Karpas-422 (cell line): Measurements from ENCODE around the gene WWOX. TPM values are rescaled to one million over a fixed set of nuclear protein-coding genes. Genes with fewer than 3 reads are reported as not detected.
"Not testable (repeated sequence)": the region's sequence is repeated elsewhere in the genome, so short reads cannot be mapped to it uniquely, and the experiment has no call there.

Source experiments
- DNase-seq: peaks from one replicate; pipeline ENCODE4 v3.0.0-alpha.2; 2015
- H2AFZ ChIP-seq: fragments of 200-600 bp; sonication (generic); 2 replicates; pipeline ENCODE4 v1.6.1; 2014; ENCODE audit warnings: antibody characterized with exemption, low read length, mixed read lengths
- H3K27ac ChIP-seq: fragments of 200-600 bp; sonication (generic); 2 replicates; pipeline ENCODE4 v1.5.1; 2014; ENCODE audit warnings: mild to moderate bottlenecking, low read length, moderate library complexity
- H3K27me3 ChIP-seq: fragments of 200-600 bp; sonication (generic); 2 replicates; pipeline ENCODE4 v1.6.1; 2014; ENCODE audit warnings: low read length, mixed read lengths
- H3K36me3 ChIP-seq: fragments of 200-600 bp; sonication (generic); 2 replicates; pipeline ENCODE4 v1.6.1; 2014; ENCODE audit warnings: low read length, mixed read lengths; ENCODE audit not compliant: insufficient read depth
- H3K4me1 ChIP-seq: fragments of 200-600 bp; sonication (generic); 2 replicates; pipeline ENCODE4 v1.6.1; 2014; ENCODE audit warnings: mild to moderate bottlenecking, low read length, mixed read lengths
- H3K4me2 ChIP-seq: fragments of 200-600 bp; sonication (generic); 2 replicates; pipeline ENCODE4 v1.6.1; 2014; ENCODE audit warnings: low read length, low read depth, mild to moderate bottlenecking; ENCODE audit not compliant: poor library complexity, severe bottlenecking
- H3K4me3 ChIP-seq: fragments of 200-600 bp; sonication (generic); 2 replicates; pipeline ENCODE4 v1.5.1; 2014; ENCODE audit warnings: mild to moderate bottlenecking, antibody characterized with exemption, low read length, mixed read lengths
- H3K79me2 ChIP-seq: fragments of 200-600 bp; sonication (generic); 2 replicates; pipeline ENCODE4 v1.6.1; 2014; ENCODE audit warnings: mild to moderate bottlenecking, low read length, mixed read lengths
- H3K9ac ChIP-seq: fragments of 200-600 bp; sonication (generic); 2 replicates; pipeline ENCODE4 v1.6.0; 2014; ENCODE audit warnings: low read length
- H3K9me2 ChIP-seq: fragments of 200-600 bp; sonication (generic), shearing (Covaris generic); replicated peaks from 2 replicates; pipeline ENCODE4 v1.6.0; 2014; ENCODE audit warnings: mild to moderate bottlenecking, low read length, moderate library complexity; ENCODE audit not compliant: insufficient read depth
- H3K9me3 ChIP-seq: fragments of 300-700, 200-600 bp; sonication (generic); 2 replicates; pipeline ENCODE4 v1.6.1; 2014; ENCODE audit warnings: low read length, mixed read lengths
- H4K20me1 ChIP-seq: fragments of 200-600 bp; sonication (generic); 2 replicates; pipeline ENCODE4 v1.6.1; 2014; ENCODE audit warnings: mild to moderate bottlenecking, antibody characterized with exemption, low read length, low read depth; ENCODE audit not compliant: insufficient read depth
- total RNA-seq: library from RNA; depleted of rRNA; stranded (reverse); fragments of >200 nt; shearing (Covaris generic); gene quantifications from 2 replicates; pipeline ENCODE4 v1.2.3, GENCODE V29; 2014; ENCODE audit warnings: low replicate concordance

The WWOX gene
- total RNA-seq, 1 experiment from 2014 or later = 66.2 TPM

GRCh38 chr16:79248351-79248750 is 1148.9 kb downstream of the WWOX start:
- Histone ChIP-seq H3K27ac (no peak overlapping the region), H3K4me1 (no peaks in the 10 kb centered on the region), H3K36me3 (no peaks in the 10 kb centered on the region), H3K27me3 (no peaks in the 10 kb centered on the region), H3K9me3 (no peaks in the 10 kb centered on the region), H2AFZ (no peak overlapping the region), H3K79me2 (no peaks in the 10 kb centered on the region), H4K20me1 (no peaks in the 10 kb centered on the region), H3K9me2 (no peaks in the 10 kb centered on the region), H3K9ac (no peak overlapping the region), H3K4me2 (no peak overlapping the region), H3K4me3 (no peak overlapping the region)
- no peak for DNase-seq

GRCh38 chr16:79250502-79251098 is 1151.1 kb downstream of the WWOX start:
- Histone ChIP-seq H3K27me3 (no peaks in the 10 kb centered on the region), H3K36me3 (no peaks in the 10 kb centered on the region), H3K9ac (no peak overlapping the region), H3K9me2 (no peaks in the 10 kb centered on the region), H4K20me1 (no peaks in the 10 kb centered on the region), H2AFZ (no peak overlapping the region), H3K4me2 (no peak overlapping the region), H3K4me1 (no peaks in the 10 kb centered on the region), H3K79me2 (no peaks in the 10 kb centered on the region), H3K4me3 (no peak overlapping the region), H3K9me3 (no peaks in the 10 kb centered on the region), H3K27ac (no peak overlapping the region)
- no peak for DNase-seq

DNA sequence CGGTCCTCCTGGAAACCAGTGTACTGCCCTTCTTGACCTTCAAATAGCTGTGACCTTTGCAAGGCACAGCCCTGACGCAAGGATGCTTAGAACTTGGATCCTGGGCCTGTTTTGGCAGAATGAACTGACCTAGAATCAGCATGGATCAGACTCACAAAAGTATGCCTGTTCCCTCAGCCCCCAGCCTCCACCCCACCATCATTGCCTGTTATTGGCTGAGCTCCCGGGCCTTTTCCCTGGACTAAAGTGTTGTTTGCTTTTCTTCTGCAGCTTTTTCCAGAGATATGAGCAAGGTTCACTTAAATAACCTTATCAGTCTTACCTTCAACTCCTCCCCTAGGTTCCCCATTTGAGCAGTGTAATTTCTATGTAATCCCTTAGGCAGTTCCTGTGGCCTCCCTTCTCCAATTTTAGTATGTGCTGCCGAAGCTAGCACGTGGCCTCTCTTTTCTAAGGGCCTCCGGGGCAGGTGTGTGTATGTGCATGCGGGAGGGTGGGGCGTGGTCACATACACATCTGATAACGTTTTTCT is 1153.7 kb downstream of the WWOX start:
- no peak for DNase-seq
- no peak overlapping the region for H3K9ac ChIP-seq
- H4K20me1 ChIP-seq = no peaks in the 10 kb centered on the region
- no peak overlapping the region for H3K27ac ChIP-seq
- no peaks in the 10 kb centered on the region for H3K36me3 ChIP-seq
- H3K4me2 ChIP-seq = no peak overlapping the region
- no peak overlapping the region for H3K4me3 ChIP-seq
- no peak overlapping the region for H2AFZ ChIP-seq
- H3K9me2 ChIP-seq = no peaks in the 10 kb centered on the region
- no peaks in the 10 kb centered on the region for H3K27me3 ChIP-seq
- no peaks in the 10 kb centered on the region for H3K4me1 ChIP-seq
- no peaks in the 10 kb centered on the region for H3K9me3 ChIP-seq
- no peaks in the 10 kb centered on the region for H3K79me2 ChIP-seq

GRCh38 chr16:79257953-79258490 is 1158.6 kb downstream of the WWOX start:
- Histone ChIP-seq H3K27ac (no peak overlapping the region), H3K79me2 (no peaks in the 10 kb centered on the region), H3K36me3 (no peaks in the 10 kb centered on the region), H3K27me3 (no peaks in the 10 kb centered on the region), H2AFZ (no peak overlapping the region), H3K9ac (no peak overlapping the region), H3K9me2 (no peaks in the 10 kb centered on the region), H4K20me1 (no peaks in the 10 kb centered on the region), H3K9me3 (no peaks in the 10 kb centered on the region), H3K4me1 (no peaks in the 10 kb centered on the region), H3K4me2 (no peak overlapping the region), H3K4me3 (no peak overlapping the region)
- no peak for DNase-seq

GRCh38 chr16:79260890-79261289 is 1161.4 kb downstream of the WWOX start:
- H2AFZ ChIP-seq, H4K20me1 ChIP-seq, H3K27me3 ChIP-seq, H3K36me3 ChIP-seq, H3K9me3 ChIP-seq, H3K79me2 ChIP-seq, H3K4me2 ChIP-seq, DNase-seq, H3K4me3 ChIP-seq, H3K9ac ChIP-seq, H3K27ac ChIP-seq, H3K4me1 ChIP-seq, H3K9me2 ChIP-seq: not testable (repeated sequence)

DNA sequence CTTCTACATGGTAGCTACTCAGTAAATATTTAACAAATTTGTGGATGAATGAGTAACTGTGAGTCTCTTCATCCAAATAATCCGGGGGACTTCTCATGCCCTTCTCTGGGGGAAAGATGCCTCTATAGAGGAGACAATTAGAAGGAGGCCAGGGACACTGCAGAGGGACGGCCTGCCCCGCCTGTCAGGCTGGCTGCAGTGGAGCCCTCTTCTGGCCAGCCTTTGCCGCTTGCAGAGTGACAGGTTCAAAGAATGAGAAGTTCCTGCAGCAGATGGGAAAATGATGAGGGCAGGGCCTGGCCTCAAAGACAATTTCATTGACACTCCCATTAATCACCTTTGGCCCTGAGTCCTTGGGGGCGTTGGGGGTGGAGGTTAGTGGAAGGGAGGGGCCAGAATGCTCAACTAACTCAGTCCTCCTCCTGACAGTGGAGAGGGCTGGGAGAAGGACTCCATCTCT is 1162.1 kb downstream of the WWOX start:
- H3K4me2 ChIP-seq = no peak overlapping the region
- H2AFZ ChIP-seq = no peak overlapping the region
- no peaks in the 10 kb centered on the region for H3K27me3 ChIP-seq
- H3K36me3 ChIP-seq = no peaks in the 10 kb centered on the region
- no peaks in the 10 kb centered on the region for H3K9me3 ChIP-seq
- peak; percentile 69 for DNase-seq
- no peak overlapping the region for H3K9ac ChIP-seq
- no peaks in the 10 kb centered on the region for H3K9me2 ChIP-seq
- H3K4me3 ChIP-seq = no peak overlapping the region
- no peaks in the 10 kb centered on the region for H3K79me2 ChIP-seq
- H3K27ac ChIP-seq = no peak overlapping the region
- no peaks in the 10 kb centered on the region for H3K4me1 ChIP-seq
- no peaks in the 10 kb centered on the region for H4K20me1 ChIP-seq

DNA sequence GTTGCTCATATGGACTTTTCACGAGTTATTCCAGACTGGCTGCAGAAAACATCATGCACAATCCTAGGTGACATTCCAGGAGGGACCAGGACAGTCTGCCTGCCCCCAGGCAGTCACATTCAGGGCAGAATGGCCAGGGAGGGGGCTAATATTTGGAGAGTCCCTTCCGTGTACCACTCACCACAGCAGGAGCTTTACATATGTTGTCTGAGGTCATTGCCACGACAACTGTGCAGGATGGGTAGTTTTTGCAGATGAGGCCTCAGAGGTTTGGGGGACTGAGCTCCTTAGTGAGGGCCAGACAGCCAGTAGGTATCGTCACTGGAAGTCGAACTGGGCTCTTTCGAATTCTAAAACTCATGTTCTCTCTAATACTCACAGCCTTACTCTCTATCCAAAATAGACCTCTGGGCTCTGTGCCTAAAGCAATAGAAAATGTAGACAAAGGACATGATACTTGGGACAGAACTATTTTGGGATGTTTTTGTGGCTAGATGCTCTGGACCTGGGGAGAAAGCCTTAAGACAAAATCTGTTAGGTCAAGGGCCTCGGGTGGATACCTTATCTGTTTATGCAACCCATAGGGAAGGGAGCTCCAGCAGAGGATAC is 1162.6 kb downstream of the WWOX start:
- H3K4me2 ChIP-seq = no peak overlapping the region
- no peaks in the 10 kb centered on the region for H4K20me1 ChIP-seq
- no peaks in the 10 kb centered on the region for H3K9me2 ChIP-seq
- no peak overlapping the region for H3K27ac ChIP-seq
- H3K9me3 ChIP-seq = no peaks in the 10 kb centered on the region
- H3K4me3 ChIP-seq = no peak overlapping the region
- H3K79me2 ChIP-seq = no peaks in the 10 kb centered on the region
- H3K27me3 ChIP-seq = no peaks in the 10 kb centered on the region
- DNase-seq = no peak
- H3K4me1 ChIP-seq = no peaks in the 10 kb centered on the region
- H2AFZ ChIP-seq = no peak overlapping the region
- no peak overlapping the region for H3K9ac ChIP-seq
- H3K36me3 ChIP-seq = no peaks in the 10 kb centered on the region
